GM18526 (cell line): ENCODE measurements around the gene HDGFL2.

Experiments used
- POLR2A ChIP-seq: IDR thresholded peaks from 3 replicates; pipeline ENCODE4 v1.6.1; 2011; ENCODE audit not compliant: insufficient read length; ENCODE audit errors: extremely low read depth

HDGFL2 gene

DNA sequence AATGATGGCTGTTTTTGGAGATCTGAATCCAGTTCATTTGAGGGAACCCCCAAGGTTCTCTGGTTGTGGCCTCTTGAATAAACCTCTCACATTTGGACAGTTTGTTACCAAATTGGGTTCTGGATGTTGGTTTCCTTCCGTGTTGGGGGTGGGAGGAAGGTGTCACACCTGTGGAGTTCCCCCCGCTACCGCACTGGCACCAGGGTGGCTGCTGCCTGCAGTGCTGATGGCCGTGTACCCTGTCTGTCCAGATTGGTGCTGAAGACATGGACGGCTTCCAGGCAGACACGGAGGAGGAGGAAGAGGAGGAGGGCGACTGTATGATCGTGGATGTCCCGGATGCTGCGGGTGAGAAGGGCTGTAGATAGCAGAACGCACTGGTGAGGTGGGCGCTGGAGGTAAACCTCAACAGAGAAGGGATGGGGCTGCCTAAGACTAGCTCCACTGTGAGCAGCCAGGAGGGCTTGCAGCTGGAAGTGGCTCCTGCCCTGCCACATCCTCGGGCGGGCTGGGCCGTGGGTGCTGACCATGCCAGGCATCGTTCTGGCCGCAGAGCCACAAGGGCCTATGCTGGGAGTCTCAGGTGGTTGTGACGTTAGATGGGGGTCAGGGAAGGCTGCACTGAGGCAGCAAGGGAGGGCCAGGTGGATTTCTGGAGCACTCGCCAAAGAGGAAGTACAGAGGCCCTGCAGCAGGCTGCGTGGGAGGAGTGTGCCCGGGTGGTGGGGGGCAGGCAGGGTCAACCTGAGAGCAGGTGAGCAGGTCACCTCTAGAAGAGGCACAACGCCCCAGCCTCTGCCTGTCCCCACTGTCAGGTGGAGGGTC, 29.9 kb upstream of the HDGFL2 start:
- TF ChIP-seq POLR2A = no peak

DNA sequence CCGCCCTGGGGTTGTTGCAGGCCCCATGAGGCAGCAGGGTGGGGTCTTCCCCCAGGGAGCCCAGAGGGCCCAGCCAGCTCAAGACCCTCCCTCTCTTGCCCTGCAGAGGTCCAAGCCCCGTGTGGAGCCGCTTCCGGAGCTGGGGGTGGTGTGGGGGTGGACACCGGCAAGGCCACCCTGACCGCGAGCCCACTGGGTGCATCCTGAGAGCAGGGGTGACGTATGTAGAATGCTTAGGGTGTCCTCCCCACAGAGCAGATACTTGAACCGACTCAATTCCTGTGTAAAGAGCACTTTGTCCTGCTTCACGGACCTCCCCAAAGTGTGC, 29.3 kb upstream of the HDGFL2 start:
- no peak for TF ChIP-seq POLR2A

DNA sequence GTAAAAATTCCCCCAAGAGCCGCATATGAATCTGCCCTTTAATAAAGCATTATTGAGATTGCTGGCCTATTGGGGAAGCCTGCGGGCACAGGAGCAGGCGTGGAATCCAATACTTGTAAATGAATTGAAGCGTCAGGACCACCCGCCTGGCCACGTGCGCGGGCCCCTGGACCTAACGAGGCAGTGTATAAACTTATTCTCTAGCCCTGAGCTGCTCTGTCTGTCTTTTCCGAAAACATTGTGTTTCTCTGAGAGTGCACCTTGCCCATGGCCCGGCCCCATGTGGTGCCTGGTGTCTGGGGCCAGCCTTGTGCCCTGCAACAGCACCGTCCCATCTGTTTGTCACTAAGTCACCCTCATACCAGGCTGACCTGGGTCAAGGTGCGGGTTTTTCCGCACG, 28.9 kb upstream of the HDGFL2 start:
- no peak for TF ChIP-seq POLR2A

DNA sequence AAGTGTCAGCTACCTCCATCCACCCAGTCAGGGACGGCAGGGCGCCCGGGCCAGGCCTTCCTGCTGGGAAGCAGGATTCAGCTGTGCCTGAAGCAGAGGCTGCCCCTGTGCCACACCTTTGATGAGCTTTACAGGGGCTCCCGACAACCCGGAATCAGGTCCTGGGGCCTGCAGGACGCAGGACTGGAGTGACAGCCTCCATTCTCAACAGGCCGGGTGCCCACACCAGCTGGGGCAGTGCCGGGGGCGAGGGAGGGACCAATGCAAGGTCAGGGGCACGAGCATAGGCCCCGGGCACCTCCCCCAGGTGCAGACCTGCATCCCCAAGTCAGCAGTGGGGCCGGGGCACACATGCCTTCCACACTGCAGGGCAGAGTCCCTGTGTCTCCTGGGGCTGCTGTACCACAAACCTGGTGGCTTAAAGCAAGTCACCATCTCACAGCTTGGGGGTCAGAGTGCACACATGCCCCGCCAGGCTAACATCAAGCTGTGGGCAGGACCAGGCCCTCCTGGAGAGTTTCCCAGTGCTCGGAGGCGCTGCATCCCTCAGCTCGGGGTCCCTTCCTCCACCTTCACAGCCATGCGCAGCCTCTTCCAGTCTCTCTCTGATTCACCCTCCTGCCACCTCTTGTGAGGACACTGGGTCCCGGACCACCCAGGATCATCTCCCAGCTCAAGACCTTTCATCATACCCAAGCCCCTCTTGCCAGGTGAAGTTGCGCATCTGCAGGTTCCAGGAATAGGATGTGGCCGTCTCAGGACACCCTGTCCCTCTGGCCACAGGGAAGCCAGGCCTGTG, 27.9 kb upstream of the HDGFL2 start:
- TF ChIP-seq POLR2A = no peak

DNA sequence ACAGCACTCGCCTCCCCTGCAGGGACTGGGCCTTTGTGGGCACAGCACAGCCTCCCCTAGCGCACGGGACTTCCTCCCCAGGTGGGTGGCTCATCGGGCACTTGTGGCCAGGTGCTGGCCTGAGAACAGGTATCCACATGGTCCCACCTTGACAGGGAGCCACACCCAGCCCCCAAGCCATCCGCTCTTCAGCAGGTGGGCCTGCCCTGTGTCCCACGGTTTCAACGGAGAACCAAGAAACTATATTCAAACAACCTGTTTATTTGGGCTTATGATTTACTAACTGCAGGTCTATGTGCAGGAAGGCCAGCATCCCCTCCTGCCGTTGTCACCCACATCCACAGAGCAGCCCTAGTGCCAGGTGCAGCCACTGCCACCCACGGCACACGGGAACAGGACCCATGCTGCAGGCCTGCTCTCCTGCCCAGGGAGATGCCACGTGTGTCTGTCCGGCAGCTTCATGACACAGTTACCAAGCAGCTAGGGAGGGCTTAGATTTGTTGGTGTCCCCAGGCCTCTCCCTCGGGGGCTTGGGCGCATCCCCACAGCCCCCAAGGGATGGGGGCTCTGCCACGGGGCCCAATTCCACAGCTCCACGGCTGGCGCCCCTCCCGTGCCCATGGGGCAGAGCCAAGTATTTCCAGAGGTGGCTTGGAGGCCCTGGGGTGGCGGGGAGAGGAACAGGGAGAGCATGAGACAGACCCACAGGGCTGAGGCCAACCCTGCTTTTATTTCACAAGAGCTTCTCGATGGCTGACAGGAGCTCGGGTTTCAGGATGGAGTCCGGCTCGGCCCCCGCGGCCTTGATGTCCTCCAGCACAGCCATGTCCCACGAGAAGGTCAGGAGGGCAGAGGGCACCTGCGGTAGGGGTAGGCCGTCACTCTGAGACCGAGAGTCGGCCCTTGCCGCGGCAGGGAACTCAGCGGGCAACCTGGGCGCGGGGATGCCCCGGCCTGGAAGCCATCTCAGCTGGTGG, 27.0 kb upstream of the HDGFL2 start:
- peak; percentile 13 for TF ChIP-seq POLR2A

DNA sequence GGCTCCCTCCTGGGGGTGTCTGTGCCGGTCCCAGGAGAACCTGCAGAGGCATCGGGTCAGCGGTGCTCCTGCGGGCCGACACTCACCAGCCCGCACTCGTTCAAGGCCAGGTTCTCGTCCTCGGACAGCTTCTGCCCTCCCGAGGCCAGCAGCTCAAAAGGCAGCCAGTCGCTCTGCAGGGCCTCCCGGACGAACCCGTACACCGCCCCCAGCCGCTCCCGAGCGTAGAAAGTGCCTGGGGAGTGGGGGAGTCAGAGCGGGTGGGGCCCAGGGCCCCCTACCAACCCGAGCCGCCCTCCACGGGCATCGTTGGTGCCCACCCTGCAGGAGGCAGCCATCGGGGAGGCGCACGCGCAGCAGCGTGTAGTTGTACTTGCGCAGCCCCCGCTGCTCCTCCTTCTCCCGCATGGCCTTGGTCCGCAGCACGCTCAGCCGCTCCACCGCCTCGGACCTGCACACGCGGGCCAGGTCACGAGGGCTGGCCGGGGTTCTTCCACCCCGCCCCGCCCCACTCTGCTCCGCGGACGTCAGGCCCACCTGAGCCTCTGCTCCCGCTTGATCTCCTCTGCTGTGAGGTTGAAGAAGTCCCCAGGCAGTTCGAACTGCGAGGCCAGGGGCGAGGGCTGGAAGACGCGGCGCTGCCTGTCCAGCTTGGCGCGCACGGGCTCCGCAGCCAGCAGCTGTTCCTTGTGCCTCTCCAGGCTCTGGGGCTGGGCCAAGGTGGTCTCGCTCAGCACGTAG, 26.0 kb upstream of the HDGFL2 start:
- no peak for TF ChIP-seq POLR2A

DNA sequence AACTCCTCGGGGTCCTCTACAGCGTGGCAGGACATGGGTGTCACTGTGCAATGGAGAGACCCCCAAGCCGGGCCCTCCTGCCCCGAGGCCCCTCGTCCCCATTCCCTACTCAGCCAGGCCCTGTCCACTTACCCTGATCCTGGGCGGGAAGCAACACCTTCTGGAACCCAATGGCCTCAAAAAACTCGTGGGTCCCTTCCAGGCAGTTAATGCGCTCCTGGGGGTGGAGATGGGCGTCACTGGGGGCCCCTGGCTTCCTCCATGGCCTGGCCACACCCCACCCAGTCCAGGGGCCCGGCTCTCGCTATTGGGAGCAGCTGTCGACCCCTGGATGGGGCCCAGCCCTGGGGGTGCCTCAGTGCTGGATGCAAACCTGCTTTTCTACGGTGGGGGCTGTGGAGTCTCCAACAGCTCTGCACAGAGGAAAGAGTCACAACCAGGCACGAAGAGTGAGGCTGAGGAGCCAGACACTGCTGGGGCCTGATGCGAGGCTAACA, 25.3 kb upstream of the HDGFL2 start:
- TF ChIP-seq POLR2A = no peak

DNA sequence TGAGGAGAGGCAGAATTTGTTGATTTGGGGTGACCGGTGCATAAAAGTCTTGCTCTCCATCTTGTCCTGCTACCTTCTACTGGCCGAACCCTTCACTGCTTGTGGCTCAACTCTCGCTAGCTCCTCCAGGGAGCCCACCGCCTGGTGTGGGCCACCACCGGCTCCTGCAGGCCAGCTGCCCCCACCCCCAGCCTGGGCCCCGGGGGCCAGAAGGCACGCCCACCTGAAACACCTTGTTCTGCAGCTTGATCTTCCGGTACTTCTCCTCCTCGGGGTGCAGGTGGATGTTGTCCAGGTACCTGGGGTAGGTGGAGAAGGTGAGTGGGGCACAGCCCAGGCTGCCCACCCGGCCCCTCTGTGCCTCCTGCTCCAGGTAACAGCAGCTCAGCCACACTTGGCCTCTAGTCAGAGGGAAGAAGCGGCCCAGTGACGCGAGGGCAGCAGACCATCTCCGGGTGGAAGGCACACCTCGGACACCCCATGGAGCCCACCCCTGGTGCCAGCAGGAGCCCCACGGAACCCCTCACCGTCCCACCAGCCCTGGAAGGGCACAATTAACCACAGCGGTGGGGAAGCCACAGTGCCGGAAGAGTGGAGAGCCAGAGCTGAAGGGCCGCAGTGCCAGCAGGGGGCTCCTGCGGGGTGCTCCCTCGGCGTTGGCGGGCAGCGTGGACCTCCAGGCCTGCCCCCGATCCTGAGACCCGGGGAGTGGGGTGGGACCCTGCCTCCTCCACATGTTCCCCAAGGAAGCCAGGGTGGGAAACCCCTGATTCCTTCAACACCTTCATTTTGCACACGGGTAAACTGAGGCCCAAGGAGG, 24.6 kb upstream of the HDGFL2 start:
- no peak for TF ChIP-seq POLR2A

DNA sequence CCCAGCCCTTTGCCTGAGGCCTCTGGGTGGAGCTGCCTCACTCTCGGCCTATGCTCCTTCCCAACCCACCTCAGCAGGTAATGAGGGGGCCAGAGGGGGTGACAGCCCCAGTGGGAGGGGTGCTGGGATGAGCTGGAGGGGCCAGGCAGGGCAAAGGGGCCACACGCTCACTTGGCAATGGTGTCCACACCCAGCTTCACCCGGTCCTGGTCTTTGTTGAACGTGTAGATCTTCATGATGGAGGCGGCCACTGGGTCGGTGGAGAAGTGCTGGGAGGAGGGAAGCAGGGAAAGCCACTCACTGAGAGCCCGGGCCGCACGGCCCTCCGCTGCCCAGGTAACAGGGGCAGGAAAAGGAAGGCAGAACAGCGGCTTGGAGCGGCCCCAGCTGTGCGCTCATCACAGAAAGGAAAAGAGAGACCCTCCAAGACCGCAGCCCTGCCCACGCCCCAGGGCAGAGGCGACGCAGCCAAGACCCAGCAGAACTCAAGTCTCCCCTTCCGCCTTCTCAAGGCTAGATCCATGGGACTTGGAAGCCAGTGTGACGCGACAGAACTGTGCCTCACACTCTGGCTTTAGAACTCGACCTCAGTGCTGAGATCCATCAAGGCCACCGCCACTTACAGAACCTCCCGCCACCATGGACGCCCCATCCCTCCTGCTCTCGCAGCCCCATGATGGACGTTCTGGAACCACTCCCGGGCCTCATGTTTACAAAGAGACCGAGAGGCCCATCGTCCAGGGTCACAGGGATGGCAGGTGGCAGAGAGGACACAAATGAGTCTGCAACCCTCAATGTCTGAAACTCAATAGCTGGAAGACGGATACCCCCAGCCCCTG, 23.7 kb upstream of the HDGFL2 start:
- TF ChIP-seq POLR2A = no peak

DNA sequence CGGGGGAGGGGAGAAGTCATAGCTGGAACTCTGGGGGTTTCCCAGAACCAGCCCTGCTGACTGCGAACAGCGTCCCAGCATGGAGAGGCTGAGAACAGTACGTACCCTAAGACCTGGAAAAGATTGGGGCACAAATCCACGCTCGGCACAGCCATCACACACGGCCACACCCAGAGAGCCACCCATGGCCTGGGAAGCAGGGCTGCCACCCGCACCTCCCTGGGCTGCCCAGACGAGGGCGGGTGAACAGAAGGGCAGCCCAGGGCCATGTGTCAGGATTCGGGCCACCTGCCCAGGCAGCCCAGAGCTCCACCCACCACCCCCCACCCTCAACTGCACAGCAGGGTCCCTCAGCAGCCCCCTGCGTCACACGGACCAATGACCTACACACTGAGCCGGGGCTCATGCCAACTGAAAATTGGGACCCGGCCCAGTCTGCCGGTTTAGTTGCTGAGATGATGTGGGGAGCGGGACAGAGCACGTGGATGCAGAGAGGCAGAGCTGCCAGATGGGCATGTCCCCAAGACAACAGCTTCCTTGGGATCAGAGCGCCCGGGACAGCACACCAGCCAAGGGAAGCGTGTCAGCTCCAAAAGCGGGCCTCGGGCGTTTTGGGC, 23.0 kb upstream of the HDGFL2 start:
- no peak for TF ChIP-seq POLR2A

DNA sequence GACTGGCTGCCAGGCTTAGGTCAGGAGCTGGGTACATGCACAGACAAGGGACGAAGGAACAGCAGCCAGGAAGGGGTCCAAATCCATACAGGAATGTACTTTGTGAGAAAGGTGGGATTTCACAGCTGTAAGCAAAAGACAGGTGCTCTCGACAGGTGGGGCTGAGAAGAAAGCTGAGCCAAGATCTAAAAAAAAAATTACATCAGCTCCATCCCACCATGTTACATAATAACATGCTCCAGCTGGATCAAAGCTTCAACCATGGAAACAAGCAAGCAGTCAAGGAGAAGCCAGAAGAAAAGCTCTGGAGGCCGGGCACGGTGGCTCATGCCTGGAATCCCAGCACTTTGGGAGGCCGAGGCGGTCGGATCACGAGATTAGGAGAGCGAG, 22.5 kb upstream of the HDGFL2 start:
- no peak for TF ChIP-seq POLR2A

DNA sequence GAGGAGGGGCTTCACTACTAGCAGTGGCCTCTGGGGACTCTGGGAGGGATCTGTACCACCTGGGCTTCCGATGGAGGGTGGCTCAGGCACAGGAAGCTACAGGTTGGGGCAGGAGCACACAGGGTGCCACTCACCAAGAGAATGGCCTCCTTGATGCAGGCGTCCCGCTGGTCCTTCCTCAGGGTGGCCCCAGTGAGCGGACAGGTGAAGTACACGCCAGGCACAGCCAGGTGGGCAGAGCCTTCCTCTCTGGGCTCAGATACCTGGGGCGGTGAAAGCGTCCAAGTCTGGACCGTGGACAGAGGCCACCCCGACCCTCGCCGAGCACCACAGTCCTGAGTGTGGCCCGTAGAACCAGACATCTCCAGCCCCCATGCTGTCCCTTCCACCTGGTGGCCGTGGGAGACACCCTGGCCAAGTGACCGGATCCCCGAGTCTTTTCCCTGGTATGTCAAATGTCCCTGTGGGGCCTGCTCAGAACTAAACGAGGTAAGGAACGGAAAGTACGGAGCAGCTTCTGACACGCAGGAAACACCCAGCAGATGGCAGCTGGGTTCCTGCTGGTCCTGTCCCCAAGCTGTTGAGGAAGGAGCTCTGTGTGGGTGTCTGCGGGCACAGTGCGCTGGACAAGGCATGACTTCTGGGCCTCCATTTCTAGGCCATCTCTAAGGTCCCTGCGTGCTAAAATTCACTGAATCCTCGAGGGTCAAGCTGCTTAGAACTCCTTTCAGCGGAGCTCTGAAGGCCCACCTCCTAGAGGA, 19.7 kb upstream of the HDGFL2 start:
- no peak for TF ChIP-seq POLR2A
